Middle frontal gyrus (tissue), 1 donor: ENCODE results near the gene ZSWIM2.
"Not testable (repeated sequence)": the region's sequence is repeated elsewhere in the genome, so short reads cannot be mapped to it uniquely, and the experiment has no call there.

Experiments
- DNase-seq: peaks from one replicate; pipeline ENCODE4 v3.0.0-alpha.2; 2015; ENCODE audit warnings: low spot score; ENCODE audit errors: extremely low spot score

ZSWIM2 gene

GRCh38 chr2:186848873-186849578 lies at the start of gene ZSWIM2:
Gene ZSWIM2 (minus strand): TSS chr2:186849170. CDS start chr2:186849130, 40 bp downstream.
- DNase-seq, result peak; percentile 73

- DNase-seq, result not testable (repeated sequence)
These were observed 47.2 kb upstream of the ZSWIM2 start for GRCh38 chr2:186896220-186896619.

- DNase-seq, result no peak
These were observed 46.5 kb upstream of the ZSWIM2 start for GRCh38 chr2:186895451-186895850.

GRCh38 chr2:186894478-186894877 lies 45.5 kb upstream of the ZSWIM2 start:
- no peak for DNase-seq

GRCh38 chr2:186892821-186893220 lies 43.9 kb upstream of the ZSWIM2 start:
- no peak for DNase-seq

GRCh38 chr2:186891185-186891621 lies 42.2 kb upstream of the ZSWIM2 start:
- no peak for DNase-seq

GRCh38 chr2:186889101-186889879 lies 40.3 kb upstream of the ZSWIM2 start:
- no peak for DNase-seq

- DNase-seq, result no peak
These were observed 38.4 kb upstream of the ZSWIM2 start for GRCh38 chr2:186887107-186888090.

GRCh38 chr2:186884587-186884986 lies 35.6 kb upstream of the ZSWIM2 start:
- DNase-seq, result no peak

- DNase-seq, result no peak
These were observed 34.7 kb upstream of the ZSWIM2 start for GRCh38 chr2:186883666-186884065.

- no peak for DNase-seq
These were observed 33.6 kb upstream of the ZSWIM2 start for GRCh38 chr2:186882511-186883071.

GRCh38 chr2:186881660-186882059 lies 32.7 kb upstream of the ZSWIM2 start:
- DNase-seq, result no peak

GRCh38 chr2:186879312-186879711 lies 30.3 kb upstream of the ZSWIM2 start:
- DNase-seq, result no peak

GRCh38 chr2:186874713-186875112 lies 25.7 kb upstream of the ZSWIM2 start:
- DNase-seq, result no peak

GRCh38 chr2:186871881-186872280 lies 22.9 kb upstream of the ZSWIM2 start:
- DNase-seq, result no peak

- DNase-seq, result no peak
These were observed 19.4 kb upstream of the ZSWIM2 start for GRCh38 chr2:186868344-186868743.

- DNase-seq, result peak; percentile 25
These were observed 14.1 kb upstream of the ZSWIM2 start for GRCh38 chr2:186862869-186863709.

- no peak for DNase-seq
These were observed 6.2 kb upstream of the ZSWIM2 start for GRCh38 chr2:186855216-186855615.

GRCh38 chr2:186853951-186854350 lies 5.0 kb upstream of the ZSWIM2 start:
- DNase-seq, result no peak

GRCh38 chr2:186852508-186852907 lies 3.5 kb upstream of the ZSWIM2 start:
- DNase-seq, result no peak
